C4-2B (cell line): Measurements from ENCODE around the gene SSBP3.

Experiments used
- CTCF ChIP-seq: fragments of 450-650 bp; conservative IDR thresholded peaks from 2 replicates; pipeline ENCODE4 v1.5.1; 2017; ENCODE audit warnings: mild to moderate bottlenecking
- ZFX ChIP-seq: fragments of 450-650 bp; IDR thresholded peaks from 2 replicates; pipeline ENCODE4 v1.6.1; 2017

- TF ChIP-seq CTCF, result no peak
- TF ChIP-seq ZFX, result no peak
Observed at GRCh38 chr1:54413295-54413694, 7.1 kb upstream of the SSBP3 start.
